SJSA1 (cell line): ENCODE measurements around the gene KIRREL3. TPM values are rescaled to one million over a fixed set of nuclear protein-coding genes. Genes with fewer than 3 reads are reported as not detected.
"Not testable (repeated sequence)": the region's sequence is repeated elsewhere in the genome, so short reads cannot be mapped to it uniquely, and the experiment has no call there.

Source experiments
- DNase-seq, 2 experiments: peaks; one replicate each; pipeline ENCODE4 v3.0.0-alpha.2; 2015 to 2020; ENCODE audit warnings: low spot score in 2 of 2, low read depth in 1 of 2
- H3K27ac ChIP-seq: fragments of 250-450 bp; sonication (Bioruptor Pico); 2 replicates; pipeline ENCODE4 v1.5.1; 2020; ENCODE audit warnings: mild to moderate bottlenecking, moderate library complexity
- H3K27me3 ChIP-seq: fragments of 250-450 bp; sonication (Bioruptor Pico); replicated peaks from 2 replicates; pipeline ENCODE4 v1.5.1; 2020; ENCODE audit warnings: mild to moderate bottlenecking, moderate library complexity
- H3K36me3 ChIP-seq: fragments of 250-450 bp; sonication (Bioruptor Pico); 2 replicates; pipeline ENCODE4 v1.5.1; 2020; ENCODE audit warnings: mild to moderate bottlenecking
- H3K4me1 ChIP-seq: fragments of 250-450 bp; sonication (Bioruptor Pico); replicated peaks from 2 replicates; pipeline ENCODE4 v1.6.1; 2021; ENCODE audit warnings: mild to moderate bottlenecking
- H3K4me3 ChIP-seq: fragments of 250-450 bp; sonication (Bioruptor Pico); 2 replicates; pipeline ENCODE4 v1.5.1; 2020; ENCODE audit warnings: mild to moderate bottlenecking
- H3K9me3 ChIP-seq: fragments of 250-450 bp; sonication (Bioruptor Pico); replicated peaks from 2 replicates; pipeline ENCODE4 v1.5.1; 2020; ENCODE audit warnings: mild to moderate bottlenecking
- total RNA-seq: library from RNA; depleted of rRNA; stranded (reverse); fragments of >200 nt; shearing (Covaris generic); gene quantifications from 2 replicates; pipeline ENCODE4 v1.2.3, GENCODE V29; 2014

The KIRREL3 gene
- total RNA-seq, 1 experiment from 2014 or later, result 5.3 TPM

- no peaks in the 10 kb centered on the region for H3K9me3 ChIP-seq
- H3K4me3 ChIP-seq, result no peak overlapping the region
- DNase-seq, result no peak
- H3K27ac ChIP-seq, result no peak overlapping the region
- peaks cover 13% of the 10 kb centered on the region for H3K4me1 ChIP-seq
- H3K36me3 ChIP-seq, result no peaks in the 10 kb centered on the region
- no peaks in the 10 kb centered on the region for H3K27me3 ChIP-seq
These were observed 601.8 kb downstream of the KIRREL3 start for GRCh38 chr11:126398721-126399120.

GRCh38 chr11:126398296-126398695 lies 602.3 kb downstream of the KIRREL3 start:
- no peak overlapping the region for H3K4me3 ChIP-seq
- H3K27me3 ChIP-seq, result no peaks in the 10 kb centered on the region
- H3K36me3 ChIP-seq, result no peaks in the 10 kb centered on the region
- H3K4me1 ChIP-seq, result peaks cover 9% of the 10 kb centered on the region
- no peaks in the 10 kb centered on the region for H3K9me3 ChIP-seq
- no peak overlapping the region for H3K27ac ChIP-seq
- no peak for DNase-seq

- no peaks in the 10 kb centered on the region for H3K36me3 ChIP-seq
- no peak for DNase-seq
- H3K27ac ChIP-seq, result no peak overlapping the region
- no peak overlapping the region for H3K4me3 ChIP-seq
- no peaks in the 10 kb centered on the region for H3K27me3 ChIP-seq
- no peaks in the 10 kb centered on the region for H3K9me3 ChIP-seq
- H3K4me1 ChIP-seq, result peaks cover 10% of the 10 kb centered on the region
These were observed 603.6 kb downstream of the KIRREL3 start for GRCh38 chr11:126396965-126397364.

GRCh38 chr11:126396266-126396665 lies 604.3 kb downstream of the KIRREL3 start:
- H3K4me1 ChIP-seq, result peaks cover 17% of the 10 kb centered on the region
- H3K9me3 ChIP-seq, result not testable (repeated sequence)

GRCh38 chr11:126395784-126396183 lies 604.8 kb downstream of the KIRREL3 start:
- H3K36me3 ChIP-seq, H3K4me3 ChIP-seq, H3K27ac ChIP-seq, H3K27me3 ChIP-seq, DNase-seq, H3K9me3 ChIP-seq: not testable (repeated sequence)
- peaks cover 17% of the 10 kb centered on the region for H3K4me1 ChIP-seq

More at GRCh38 chr11:126396266-126396665, 604.3 kb downstream of the KIRREL3 start:
- not testable (repeated sequence) for H3K36me3 ChIP-seq, H3K27ac ChIP-seq, H3K27me3 ChIP-seq, DNase-seq, H3K4me3 ChIP-seq

DNA sequence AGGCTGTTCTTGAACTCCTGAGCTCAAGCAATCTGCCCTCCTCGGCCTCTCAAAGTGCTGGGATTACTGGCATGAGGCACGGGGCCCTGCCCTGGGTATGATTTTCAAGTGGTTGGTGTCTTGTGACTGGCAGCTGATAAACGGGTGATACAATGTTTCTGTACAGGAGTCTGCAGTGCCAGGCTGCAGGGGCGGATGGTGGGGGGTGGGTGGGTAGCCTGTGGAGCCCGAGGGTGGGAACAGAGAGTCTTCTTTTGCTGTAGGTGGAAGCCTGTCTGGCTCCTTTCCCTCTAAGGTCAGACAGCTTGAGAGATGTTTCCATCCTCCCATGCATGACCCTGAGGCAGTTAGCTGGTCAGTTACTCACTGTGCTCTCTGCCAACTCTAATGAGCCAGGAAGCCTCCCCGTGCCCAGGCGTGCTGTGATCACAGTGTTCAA lies 605.9 kb downstream of the KIRREL3 start:
- H3K27ac ChIP-seq, DNase-seq, H3K4me3 ChIP-seq, H3K9me3 ChIP-seq, H3K27me3 ChIP-seq, H3K36me3 ChIP-seq: not testable (repeated sequence)
- peaks cover 17% of the 10 kb centered on the region for H3K4me1 ChIP-seq

DNA sequence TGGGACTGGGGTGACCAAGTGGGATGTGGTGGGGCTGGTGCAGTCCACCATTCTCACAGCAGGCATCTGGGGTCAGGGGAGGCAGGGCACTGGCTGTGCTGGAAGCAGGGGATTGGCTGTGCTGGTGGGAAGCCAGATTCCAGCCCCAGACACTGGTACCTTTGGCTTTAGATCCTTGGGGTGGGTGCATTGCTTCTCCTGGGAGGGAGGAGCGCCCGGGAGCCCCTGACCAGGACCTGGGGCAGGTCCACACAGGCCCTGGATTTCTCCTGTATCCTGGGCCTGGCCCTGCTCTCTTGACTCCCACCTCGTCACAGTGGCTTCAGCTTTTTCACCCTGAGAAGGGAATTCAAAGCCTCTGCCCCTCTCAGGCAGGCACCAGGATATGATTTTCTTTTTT lies 606.5 kb downstream of the KIRREL3 start:
- H3K36me3 ChIP-seq, result no peaks in the 10 kb centered on the region
- no peaks in the 10 kb centered on the region for H3K27me3 ChIP-seq
- H3K4me1 ChIP-seq, result peaks cover 17% of the 10 kb centered on the region

DNA sequence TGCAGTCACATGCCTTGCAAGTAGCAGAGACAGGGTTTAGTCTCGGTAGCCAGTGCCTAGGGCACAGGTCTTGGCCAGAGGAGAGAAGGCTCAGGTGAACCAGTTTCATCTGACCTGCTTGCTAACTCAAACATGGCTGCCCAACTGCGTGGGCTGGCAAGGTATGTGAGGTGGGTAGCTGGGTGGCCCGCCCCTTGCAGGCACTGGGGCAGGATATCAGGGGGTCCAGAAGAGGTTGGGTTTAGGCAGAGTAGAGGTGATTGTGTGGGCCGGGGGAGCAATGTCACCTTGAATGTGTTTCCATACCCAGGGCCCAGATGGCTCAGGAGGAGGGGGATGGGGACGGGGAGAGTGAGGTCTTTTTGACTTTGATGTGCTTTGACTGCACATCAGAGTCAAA lies 607.4 kb downstream of the KIRREL3 start:
- Histone ChIP-seq H3K36me3 (no peaks in the 10 kb centered on the region), H3K27me3 (no peaks in the 10 kb centered on the region), H3K4me3 (no peak overlapping the region), H3K9me3 (no peaks in the 10 kb centered on the region), H3K4me1 (peaks cover 17% of the 10 kb centered on the region), H3K27ac (no peak overlapping the region)
- no peak for DNase-seq

More for the DNA sequence above, 606.5 kb downstream of the KIRREL3 start:
- no peak overlapping the region for H3K4me3 ChIP-seq
- H3K27ac ChIP-seq, result no peak overlapping the region
- H3K9me3 ChIP-seq, result no peaks in the 10 kb centered on the region
- DNase-seq, result no peak

GRCh38 chr11:126392633-126393013 lies 607.9 kb downstream of the KIRREL3 start:
- peak in 1 of 2 experiments; percentile 34 for DNase-seq
- H3K4me1 ChIP-seq, result peaks cover 17% of the 10 kb centered on the region

DNA sequence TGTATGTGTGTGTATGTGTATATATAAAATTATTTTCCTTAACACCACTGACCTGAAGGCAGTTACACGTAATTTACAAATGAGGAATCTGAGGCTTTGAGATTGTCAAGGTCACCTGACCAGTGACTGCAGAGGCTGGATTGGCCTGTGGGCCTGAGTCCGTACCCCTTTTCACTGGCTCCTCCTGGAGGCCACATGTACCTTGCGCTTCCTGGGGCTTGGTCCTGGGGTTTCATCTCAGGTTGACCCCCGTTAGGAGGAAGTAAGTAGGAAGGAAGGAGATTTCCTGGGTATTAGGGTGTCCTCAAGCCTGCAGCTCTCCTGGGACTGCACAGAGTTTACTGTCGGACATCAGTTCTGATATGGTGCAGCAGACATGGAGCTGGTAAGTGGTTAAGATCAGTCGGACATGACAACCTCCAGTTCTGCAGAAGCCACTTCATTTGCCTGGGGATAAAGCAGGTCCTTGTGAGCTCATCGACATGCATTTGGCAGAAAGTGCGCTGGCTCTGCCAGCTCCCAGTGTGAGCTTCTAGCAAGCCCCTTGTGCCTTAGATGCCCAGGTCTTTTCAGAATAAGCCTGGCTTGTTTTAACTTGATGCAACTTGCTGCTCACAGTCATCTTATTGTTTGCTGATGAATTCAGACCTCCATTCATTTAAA lies 608.5 kb downstream of the KIRREL3 start:
- Histone ChIP-seq H3K9me3 (no peaks in the 10 kb centered on the region), H3K4me1 (peaks cover 17% of the 10 kb centered on the region), H3K27ac (no peak overlapping the region), H3K4me3 (no peak overlapping the region), H3K36me3 (no peaks in the 10 kb centered on the region), H3K27me3 (no peaks in the 10 kb centered on the region)
- DNase-seq, result no peak

More at GRCh38 chr11:126392633-126393013, 607.9 kb downstream of the KIRREL3 start:
- no peaks in the 10 kb centered on the region for H3K27me3 ChIP-seq
- H3K4me3 ChIP-seq, result no peak overlapping the region
- H3K27ac ChIP-seq, result no peak overlapping the region
- H3K36me3 ChIP-seq, result no peaks in the 10 kb centered on the region
- H3K9me3 ChIP-seq, result no peaks in the 10 kb centered on the region

DNA sequence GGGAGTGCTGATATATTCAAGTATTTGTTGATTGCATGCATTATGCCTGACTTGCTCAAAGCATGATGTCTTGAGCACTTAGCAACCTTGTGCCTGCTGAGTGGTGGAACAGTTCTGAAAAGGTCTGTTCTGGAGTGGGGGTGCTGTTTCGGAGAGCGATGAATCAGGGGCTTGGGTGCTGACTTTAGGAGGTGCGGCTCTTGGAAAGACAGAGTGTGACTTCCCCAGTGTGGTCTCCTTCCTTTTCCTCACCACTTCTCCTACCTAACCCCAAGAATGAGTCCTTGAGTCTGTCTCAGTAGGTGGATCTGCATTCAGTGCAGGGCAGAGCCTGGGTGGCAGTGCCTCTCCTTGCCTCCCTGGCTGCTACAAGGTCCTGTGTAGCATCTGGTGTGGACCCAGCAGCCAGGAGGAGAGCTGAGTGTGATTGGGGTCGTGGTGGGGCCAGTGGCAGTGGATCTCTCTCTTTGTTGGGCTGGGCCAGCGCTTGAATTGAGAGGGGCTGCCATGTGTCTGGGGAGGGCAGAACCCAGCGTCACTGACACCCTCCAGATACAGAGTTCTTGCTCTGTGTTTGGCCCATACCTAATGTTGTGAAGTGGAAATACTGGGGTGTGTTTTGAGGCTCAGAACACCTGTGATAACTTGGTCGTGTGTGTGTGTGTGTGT lies 609.1 kb downstream of the KIRREL3 start:
- H3K27me3 ChIP-seq, result no peaks in the 10 kb centered on the region
- no peak for DNase-seq
- H3K4me1 ChIP-seq, result peaks cover 17% of the 10 kb centered on the region

DNA sequence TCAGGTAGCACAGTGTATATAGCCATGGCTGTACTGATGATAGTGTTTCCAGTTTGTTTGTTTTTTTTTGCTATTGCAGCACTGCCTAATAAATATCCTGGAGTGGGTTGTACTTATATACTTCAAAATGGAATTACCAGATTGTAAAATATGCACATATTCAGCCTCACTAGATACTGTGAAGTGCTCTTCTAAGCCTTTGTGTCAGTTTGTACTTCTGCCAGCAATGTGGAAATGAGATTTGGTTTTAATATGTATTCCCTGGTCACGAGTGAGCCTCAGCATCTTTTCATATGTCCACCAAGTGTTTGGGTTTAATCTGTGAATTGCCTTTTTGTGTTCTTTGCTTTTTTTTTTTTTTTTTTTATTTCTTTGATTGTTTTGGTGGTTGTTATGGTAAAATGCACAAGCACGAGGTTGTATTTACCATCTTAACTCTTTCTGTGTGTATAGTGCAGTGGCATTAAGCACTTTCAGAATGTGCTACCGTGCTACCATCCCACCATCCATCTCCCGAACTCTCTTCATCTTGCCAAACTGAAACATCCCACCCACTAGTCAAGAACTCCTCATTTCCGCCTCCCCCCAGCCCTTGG lies 610.2 kb downstream of the KIRREL3 start:
- Histone ChIP-seq H3K27me3 (no peaks in the 10 kb centered on the region), H3K4me1 (peaks cover 17% of the 10 kb centered on the region), H3K4me3 (no peak overlapping the region), H3K27ac (no peak overlapping the region), H3K36me3 (no peaks in the 10 kb centered on the region), H3K9me3 (no peaks in the 10 kb centered on the region)
- no peak for DNase-seq

More for the DNA sequence above, 609.1 kb downstream of the KIRREL3 start:
- no peaks in the 10 kb centered on the region for H3K36me3 ChIP-seq
- H3K27ac ChIP-seq, result no peak overlapping the region
- no peaks in the 10 kb centered on the region for H3K9me3 ChIP-seq
- no peak overlapping the region for H3K4me3 ChIP-seq

DNA sequence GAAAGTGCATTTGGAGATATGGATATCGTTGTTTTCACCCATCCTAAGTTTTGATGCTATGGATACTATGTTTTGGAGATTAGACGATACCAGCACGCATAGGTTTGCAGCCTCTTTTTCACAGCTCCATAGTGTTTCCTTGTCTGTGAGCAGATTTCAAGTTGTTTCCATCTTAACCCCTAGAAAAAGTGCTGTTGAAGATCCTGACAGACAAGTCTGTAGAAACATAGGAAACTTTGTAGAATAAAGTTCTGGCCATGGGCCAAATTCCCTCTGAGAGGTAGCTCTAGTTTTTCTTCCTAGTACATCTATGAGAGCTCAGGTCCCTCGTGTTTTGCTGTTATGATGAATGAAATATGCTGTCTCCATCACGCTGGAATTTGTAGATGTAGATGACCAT lies 612.7 kb downstream of the KIRREL3 start:
- H3K9me3 ChIP-seq, result no peaks in the 10 kb centered on the region
- H3K27me3 ChIP-seq, result no peaks in the 10 kb centered on the region
- H3K4me3 ChIP-seq, result no peak overlapping the region
- no peak for DNase-seq
- no peaks in the 10 kb centered on the region for H3K36me3 ChIP-seq
- H3K27ac ChIP-seq, result no peak overlapping the region
- H3K4me1 ChIP-seq, result peaks cover 14% of the 10 kb centered on the region

GRCh38 chr11:126386729-126387071 lies 613.9 kb downstream of the KIRREL3 start:
- not testable (repeated sequence) for H3K27me3 ChIP-seq, H3K4me1 ChIP-seq, H3K4me3 ChIP-seq, H3K27ac ChIP-seq, H3K9me3 ChIP-seq, H3K36me3 ChIP-seq, DNase-seq
